ENCODE results near the gene CPE.
A peak's percentile ranks its signal among the peaks of the same experiment; 100 is the strongest.

The CPE gene

GRCh38 chr4:165518686-165519085 is 139.9 kb downstream of the CPE start:
- no CpG with 5 or more reads among the region's 1 CpG for WGBS (ENCODE audit: insufficient coverage, insufficient read length)
- DNase-seq (ENCODE audit: low read depth, low spot score): no peak

GRCh38 chr4:165519591-165519990 is 140.8 kb downstream of the CPE start:
- no peaks in the 10 kb centered on the region for H3K27me3 ChIP-seq (ENCODE audit: control insufficient read depth, insufficient read depth, low read length)
- H3K36me3 ChIP-seq (ENCODE audit: control insufficient read depth, insufficient read depth, low read length): no peaks in the 10 kb centered on the region
- no peaks in the 10 kb centered on the region for H3K9me3 ChIP-seq (ENCODE audit: control insufficient read depth, insufficient read depth, low read length)
- H3K27ac ChIP-seq (ENCODE audit: low read length): no peak overlapping the region
- H3K4me1 ChIP-seq (ENCODE audit: control insufficient read depth, insufficient read depth, low read length): no peaks in the 10 kb centered on the region
- H3K4me3 ChIP-seq (ENCODE audit: low read length): no peak overlapping the region
- no peak for DNase-seq (ENCODE audit: low read depth, low spot score)

More at GRCh38 chr4:165518686-165519085, 139.9 kb downstream of the CPE start:
- H3K27me3 ChIP-seq (ENCODE audit: control insufficient read depth, insufficient read depth, low read length): no peaks in the 10 kb centered on the region
- H3K4me3 ChIP-seq (ENCODE audit: low read length): no peak overlapping the region
- no peaks in the 10 kb centered on the region for H3K4me1 ChIP-seq (ENCODE audit: control insufficient read depth, insufficient read depth, low read length)
- no peaks in the 10 kb centered on the region for H3K36me3 ChIP-seq (ENCODE audit: control insufficient read depth, insufficient read depth, low read length)
- H3K27ac ChIP-seq (ENCODE audit: low read length): no peak overlapping the region
- H3K9me3 ChIP-seq (ENCODE audit: control insufficient read depth, insufficient read depth, low read length): no peaks in the 10 kb centered on the region

- Histone ChIP-seq H3K9me3 (ENCODE audit: control insufficient read depth, insufficient read depth, low read length) (no peaks in the 10 kb centered on the region), H3K27me3 (ENCODE audit: control insufficient read depth, insufficient read depth, low read length) (no peaks in the 10 kb centered on the region), H3K27ac (ENCODE audit: low read length) (no peak overlapping the region), H3K36me3 (ENCODE audit: control insufficient read depth, insufficient read depth, low read length) (no peaks in the 10 kb centered on the region), H3K4me3 (ENCODE audit: low read length) (no peak overlapping the region), H3K4me1 (ENCODE audit: control insufficient read depth, insufficient read depth, low read length) (no peaks in the 10 kb centered on the region)
- no CpG with 5 or more reads among the region's 4 CpGs for WGBS (ENCODE audit: insufficient coverage, insufficient read length)
- no peak for DNase-seq (ENCODE audit: low read depth, low spot score)
Observed at GRCh38 chr4:165520086-165520485, 141.3 kb downstream of the CPE start.

DNA sequence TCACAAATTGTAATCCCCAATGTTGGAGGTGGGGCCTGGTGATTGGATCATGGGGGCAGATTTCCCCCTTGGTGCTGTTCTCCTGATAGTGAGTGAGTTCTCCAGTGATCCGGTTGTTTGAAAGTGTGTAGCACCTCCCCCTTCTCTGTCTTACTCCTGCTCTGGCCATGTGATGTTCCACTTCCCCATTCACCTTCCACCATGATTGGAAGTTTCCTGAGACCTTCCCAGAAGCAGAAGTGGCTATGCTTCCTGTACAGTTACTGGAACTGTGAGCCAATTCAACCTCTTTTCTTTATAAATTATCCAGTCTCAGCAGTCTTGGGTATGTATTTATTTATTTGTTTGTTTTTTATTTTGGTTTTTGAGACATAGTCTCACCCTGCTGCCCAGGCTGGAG is 143.2 kb downstream of the CPE start:
- no CpG with 5 or more reads among the region's 1 CpG for WGBS (ENCODE audit: insufficient coverage, insufficient read length)
- Histone ChIP-seq H3K27me3 (ENCODE audit: control insufficient read depth, insufficient read depth, low read length) (no peaks in the 10 kb centered on the region), H3K27ac (ENCODE audit: low read length) (no peak overlapping the region), H3K4me1 (ENCODE audit: control insufficient read depth, insufficient read depth, low read length) (no peaks in the 10 kb centered on the region), H3K36me3 (ENCODE audit: control insufficient read depth, insufficient read depth, low read length) (no peaks in the 10 kb centered on the region), H3K9me3 (ENCODE audit: control insufficient read depth, insufficient read depth, low read length) (no peaks in the 10 kb centered on the region), H3K4me3 (ENCODE audit: low read length) (no peak overlapping the region)
- DNase-seq (ENCODE audit: low read depth, low spot score): no peak

DNA sequence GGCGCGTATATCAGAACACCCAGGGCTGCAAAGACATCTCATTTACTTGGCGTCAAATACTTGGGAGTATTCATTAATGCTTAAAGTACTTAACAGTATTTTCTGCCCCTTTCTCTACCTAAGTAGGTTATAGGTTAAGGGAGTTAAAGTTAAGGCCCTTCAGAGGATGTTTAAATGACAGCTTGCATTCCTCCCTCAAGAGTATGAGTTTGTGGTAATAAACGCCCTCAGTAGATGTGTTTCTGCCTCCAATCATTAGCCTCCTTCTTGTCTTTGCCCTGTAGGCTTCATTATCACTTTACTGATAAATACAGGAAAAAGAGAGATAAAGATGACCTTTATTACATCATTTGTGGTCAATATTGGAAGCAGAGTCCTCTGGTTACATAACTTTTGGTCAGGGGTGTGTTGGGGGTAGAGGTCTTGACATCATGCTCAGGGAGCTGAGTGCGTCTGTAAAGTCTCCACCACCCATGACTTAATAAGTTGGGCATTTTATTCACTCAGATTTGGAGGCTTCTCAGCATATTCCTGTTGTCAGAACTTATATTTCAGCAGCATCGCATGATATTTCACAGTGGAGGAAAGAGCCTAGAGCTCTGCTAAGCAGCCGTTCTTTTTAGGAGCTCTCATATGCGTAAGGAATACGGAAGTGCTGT is 145.9 kb downstream of the CPE start:
- Histone ChIP-seq H3K36me3 (ENCODE audit: control insufficient read depth, insufficient read depth, low read length) (no peaks in the 10 kb centered on the region), H3K9me3 (ENCODE audit: control insufficient read depth, insufficient read depth, low read length) (no peaks in the 10 kb centered on the region), H3K27me3 (ENCODE audit: control insufficient read depth, insufficient read depth, low read length) (no peaks in the 10 kb centered on the region), H3K4me1 (ENCODE audit: control insufficient read depth, insufficient read depth, low read length) (no peaks in the 10 kb centered on the region), H3K4me3 (ENCODE audit: low read length) (no peak overlapping the region), H3K27ac (ENCODE audit: low read length) (no peak overlapping the region)
- no CpG with 5 or more reads among the region's 9 CpGs for WGBS (ENCODE audit: insufficient coverage, insufficient read length)
- no peak for DNase-seq (ENCODE audit: low read depth, low spot score)

DNA sequence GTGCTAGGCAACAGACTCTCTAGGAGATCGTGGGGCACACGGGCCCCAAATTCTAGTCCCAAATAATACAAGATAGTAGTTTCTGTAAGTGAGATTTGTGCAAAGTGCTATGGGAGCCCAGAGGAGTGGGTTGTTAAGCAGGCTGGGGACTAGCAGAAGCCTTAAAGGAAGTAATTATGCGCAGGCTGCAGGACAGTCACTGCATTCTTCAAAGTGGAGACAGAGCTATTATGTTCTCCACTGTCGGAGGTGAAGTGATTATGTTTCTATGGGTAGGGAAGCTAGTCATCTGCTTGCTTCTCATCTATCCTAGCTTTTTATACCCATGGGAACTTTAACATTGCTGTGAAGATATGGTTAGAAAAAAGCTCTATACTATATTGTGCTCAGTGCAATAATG is 154.2 kb downstream of the CPE start:
- Histone ChIP-seq H3K9me3 (ENCODE audit: control insufficient read depth, insufficient read depth, low read length) (no peaks in the 10 kb centered on the region), H3K36me3 (ENCODE audit: control insufficient read depth, insufficient read depth, low read length) (no peaks in the 10 kb centered on the region), H3K4me1 (ENCODE audit: control insufficient read depth, insufficient read depth, low read length) (no peaks in the 10 kb centered on the region), H3K4me3 (ENCODE audit: low read length) (no peak overlapping the region), H3K27me3 (ENCODE audit: control insufficient read depth, insufficient read depth, low read length) (no peaks in the 10 kb centered on the region), H3K27ac (ENCODE audit: low read length) (no peak overlapping the region)
- no peak for DNase-seq (ENCODE audit: low read depth, low spot score)
- WGBS (ENCODE audit: insufficient coverage, insufficient read length): no CpG with 5 or more reads among the region's 4 CpGs

- H3K9me3 ChIP-seq (ENCODE audit: control insufficient read depth, insufficient read depth, low read length): no peaks in the 10 kb centered on the region
- H3K4me1 ChIP-seq (ENCODE audit: control insufficient read depth, insufficient read depth, low read length): no peaks in the 10 kb centered on the region
- H3K27ac ChIP-seq (ENCODE audit: low read length): no peak overlapping the region
- H3K4me3 ChIP-seq (ENCODE audit: low read length): no peak overlapping the region
- DNase-seq (ENCODE audit: low read depth, low spot score): peak; percentile 22
- H3K27me3 ChIP-seq (ENCODE audit: control insufficient read depth, insufficient read depth, low read length): no peaks in the 10 kb centered on the region
- no peaks in the 10 kb centered on the region for H3K36me3 ChIP-seq (ENCODE audit: control insufficient read depth, insufficient read depth, low read length)
- WGBS (ENCODE audit: insufficient coverage, insufficient read length): 100% methylated on average over 3 of the region's 6 CpGs
Observed at GRCh38 chr4:165537028-165537648, 158.3 kb downstream of the CPE start.

DNA sequence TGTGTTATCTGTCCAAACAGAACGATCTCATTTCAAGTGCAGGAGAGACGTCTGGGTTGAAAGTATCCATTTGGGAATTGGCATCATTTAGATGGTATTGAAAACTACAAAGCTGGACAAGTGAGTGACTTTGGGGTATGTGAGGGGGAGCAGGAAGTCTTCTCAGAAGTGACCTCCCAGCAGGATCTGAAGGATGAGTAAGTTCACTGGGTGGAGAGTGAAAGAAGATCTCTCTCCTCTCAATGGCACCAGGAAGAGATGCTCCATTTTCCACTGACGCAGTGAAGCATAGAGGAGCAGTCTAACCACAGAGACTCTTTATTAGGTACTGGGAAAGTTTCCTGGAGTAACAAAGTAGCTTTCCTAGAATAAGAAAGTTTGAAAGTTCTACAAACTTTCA is 161.0 kb downstream of the CPE start:
- no peaks in the 10 kb centered on the region for H3K4me1 ChIP-seq (ENCODE audit: control insufficient read depth, insufficient read depth, low read length)
- H3K9me3 ChIP-seq (ENCODE audit: control insufficient read depth, insufficient read depth, low read length): no peaks in the 10 kb centered on the region
- H3K27me3 ChIP-seq (ENCODE audit: control insufficient read depth, insufficient read depth, low read length): no peaks in the 10 kb centered on the region
- no CpG with 5 or more reads among the region's 3 CpGs for whole genome bisulfite sequencing (ENCODE audit: insufficient coverage, insufficient read length)
- no peak overlapping the region for H3K27ac ChIP-seq (ENCODE audit: low read length)
- no peak for DNase-seq (ENCODE audit: low read depth, low spot score)
- H3K4me3 ChIP-seq (ENCODE audit: low read length): no peak overlapping the region
- no peaks in the 10 kb centered on the region for H3K36me3 ChIP-seq (ENCODE audit: control insufficient read depth, insufficient read depth, low read length)

DNA sequence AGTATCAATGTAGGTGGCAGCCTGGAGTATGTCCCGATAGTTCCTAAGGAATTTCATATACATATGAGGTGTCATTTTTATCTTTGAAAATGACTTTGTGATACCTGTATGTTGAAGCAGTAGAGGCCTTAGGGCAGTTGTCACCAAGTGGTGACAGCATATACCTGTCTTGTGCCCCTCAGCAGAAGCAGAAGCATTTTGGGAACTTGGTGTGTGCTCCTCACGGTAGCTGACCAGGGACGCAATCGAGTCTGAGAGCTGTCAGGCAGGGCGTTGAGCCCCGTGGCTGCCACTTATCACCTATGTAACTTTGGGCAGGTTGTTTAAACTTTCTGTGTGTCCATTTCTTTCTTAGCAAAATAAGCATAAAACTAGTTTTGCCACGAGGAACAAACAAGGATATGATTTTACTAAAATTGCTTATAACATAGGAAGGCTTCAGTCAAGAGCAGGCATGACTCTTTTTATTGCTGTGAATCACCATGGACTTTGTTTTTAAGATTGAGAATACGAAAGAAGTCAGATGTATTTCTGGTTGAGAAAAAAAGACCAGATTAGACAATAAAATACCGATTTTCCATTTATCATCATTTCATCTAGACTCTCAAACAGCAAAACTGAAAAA is 161.5 kb downstream of the CPE start:
- DNase-seq (ENCODE audit: low read depth, low spot score): no peak
- WGBS (ENCODE audit: insufficient coverage, insufficient read length): no CpG with 5 or more reads among the region's 9 CpGs
- Histone ChIP-seq H3K27ac (ENCODE audit: low read length) (no peak overlapping the region), H3K4me1 (ENCODE audit: control insufficient read depth, insufficient read depth, low read length) (no peaks in the 10 kb centered on the region), H3K4me3 (ENCODE audit: low read length) (no peak overlapping the region), H3K36me3 (ENCODE audit: control insufficient read depth, insufficient read depth, low read length) (no peaks in the 10 kb centered on the region), H3K27me3 (ENCODE audit: control insufficient read depth, insufficient read depth, low read length) (no peaks in the 10 kb centered on the region), H3K9me3 (ENCODE audit: control insufficient read depth, insufficient read depth, low read length) (no peaks in the 10 kb centered on the region)

GRCh38 chr4:165541851-165542459 is 163.1 kb downstream of the CPE start:
- no peak for DNase-seq (ENCODE audit: low read depth, low spot score)
- H3K4me3 ChIP-seq (ENCODE audit: low read length): no peak overlapping the region
- no CpG with 5 or more reads among the region's 10 CpGs for WGBS (ENCODE audit: insufficient coverage, insufficient read length)
- H3K27ac ChIP-seq (ENCODE audit: low read length): no peak overlapping the region
- no peaks in the 10 kb centered on the region for H3K36me3 ChIP-seq (ENCODE audit: control insufficient read depth, insufficient read depth, low read length)
- no peaks in the 10 kb centered on the region for H3K27me3 ChIP-seq (ENCODE audit: control insufficient read depth, insufficient read depth, low read length)
- H3K9me3 ChIP-seq (ENCODE audit: control insufficient read depth, insufficient read depth, low read length): no peaks in the 10 kb centered on the region
- H3K4me1 ChIP-seq (ENCODE audit: control insufficient read depth, insufficient read depth, low read length): no peaks in the 10 kb centered on the region
